Activated CD4-positive, alpha-beta T cell treated with anti-CD3 and anti-CD28 coated beads, Interleukin-2, amount 10 ng/mL, durations not matched to agents 7 days and 5 days (primary cell): ENCODE measurements around the gene CAPN2. TPM values are rescaled to one million over a fixed set of nuclear protein-coding genes. Genes with fewer than 3 reads are reported as not detected.

Experiments
- CTCF ChIA-PET: fragments of 350-600 bp; sonication (Branson Sonifier 250); formaldehyde crosslinking; loops from one replicate; lab custom pipeline; 2021; ENCODE audit warnings: antibody characterized with exemption; lab: Charles Lee
- POLR2A ChIA-PET: fragments of 350-600 bp; sonication (Branson Sonifier 250); formaldehyde crosslinking; loops from one replicate; lab custom pipeline; 2021; ENCODE audit warnings: antibody characterized with exemption; lab: Charles Lee
- DNase-seq: peaks from one replicate; pipeline ENCODE4 v3.0.0-alpha.2; 2020
- H3K27ac Mint-ChIP-seq: one replicate; pipeline ENCODE4 v1.8.0; 2021; ENCODE audit warnings: mild to moderate bottlenecking, moderate library complexity, mixed read lengths
- H3K27me3 Mint-ChIP-seq: one replicate; pipeline ENCODE4 v1.8.0; 2021; ENCODE audit warnings: mixed read lengths
- H3K36me3 Mint-ChIP-seq: one replicate; pipeline ENCODE4 v1.8.0; 2021; ENCODE audit warnings: low read depth, mixed read lengths
- H3K4me1 Mint-ChIP-seq: one replicate; pipeline ENCODE4 v1.8.0; 2021; ENCODE audit warnings: mixed read lengths
- H3K4me3 Mint-ChIP-seq: one replicate; pipeline ENCODE4 v1.8.0; 2021; ENCODE audit warnings: mild to moderate bottlenecking, moderate library complexity, mixed read lengths
- H3K9me3 Mint-ChIP-seq: one replicate; pipeline ENCODE4 v1.8.0; 2021; ENCODE audit warnings: mixed read lengths
- total RNA-seq, 2 experiments: library from RNA; stranded (reverse); gene quantifications; one replicate each; pipeline ENCODE4 v1.2.3, GENCODE V29; 2021

Gene CAPN2
- total RNA-seq, 2 experiments from 2014 or later: 206 to 207 TPM

- Mint-ChIP-seq H3K4me3 (no peak overlapping the region), H3K27me3 (peaks cover 27% of the 10 kb centered on the region), H3K9me3 (peaks cover 3% of the 10 kb centered on the region), H3K27ac (no peak overlapping the region), H3K4me1 (no peaks in the 10 kb centered on the region), H3K36me3 (peaks cover 2% of the 10 kb centered on the region)
- peak; percentile 67 for DNase-seq
- POLR2A ChIA-PET: no interaction called here
- CTCF ChIA-PET: interaction anchor here (0.7 to 1.5 kb wide), 3 partner anchors 11 to 550 kb away, joined by 3 to 6 read pairs (median 4); no protein-coding TSS in a partner anchor
Measured at GRCh38 chr1:223683586-223684487, 28.5 kb upstream of the CAPN2 start.

DNA sequence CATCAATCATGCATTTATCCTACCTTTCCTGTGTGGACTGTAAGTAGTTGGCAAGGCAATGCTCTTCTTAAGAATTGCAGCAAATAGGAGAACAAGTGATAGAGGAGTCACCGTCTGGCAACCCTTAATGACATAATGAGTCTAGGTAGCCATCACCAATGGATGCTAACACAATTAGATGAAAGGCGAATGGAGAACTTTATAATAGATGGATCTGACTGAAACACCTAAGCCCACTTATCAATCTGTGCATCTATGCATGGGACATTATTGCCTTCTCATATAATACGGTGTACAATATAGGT lies 27.9 kb upstream of the CAPN2 start:
- Mint-ChIP-seq H3K4me1 (no peaks in the 10 kb centered on the region), H3K9me3 (peaks cover 3% of the 10 kb centered on the region), H3K27ac (no peak overlapping the region), H3K4me3 (no peak overlapping the region), H3K36me3 (peaks cover 2% of the 10 kb centered on the region), H3K27me3 (peaks cover 27% of the 10 kb centered on the region)
- no peak for DNase-seq
- POLR2A ChIA-PET: no interaction called here
- CTCF ChIA-PET: interaction anchor here (0.7 kb wide), 1 partner anchor 12 kb away, joined by 4 read pairs; no protein-coding TSS in a partner anchor

DNA sequence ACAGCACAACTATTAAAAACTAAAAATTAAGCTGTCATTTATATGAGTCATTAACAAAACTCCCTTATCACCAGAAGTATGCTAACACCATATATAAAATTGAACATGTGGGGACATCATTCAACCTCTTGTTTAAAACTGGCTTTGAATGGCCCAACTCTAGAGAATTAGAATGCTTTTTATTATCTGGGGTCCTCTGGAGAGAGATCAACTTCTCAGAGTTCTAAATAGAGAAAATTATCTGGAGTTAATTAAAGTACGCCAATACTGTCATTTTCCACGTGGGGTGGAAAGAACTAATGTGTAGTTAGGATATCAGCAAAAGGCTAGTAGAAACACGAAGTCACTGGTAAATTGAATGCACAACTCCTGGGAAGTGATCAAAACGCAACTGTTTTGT lies 21.2 kb upstream of the CAPN2 start:
- CTCF ChIA-PET: interaction anchor here (1.2 kb wide), 1 partner anchor 79 kb away, joined by 3 read pairs; no protein-coding TSS in a partner anchor
- no peak overlapping the region for H3K4me3 Mint-ChIP-seq
- no peak overlapping the region for H3K27ac Mint-ChIP-seq
- H3K4me1 Mint-ChIP-seq: peaks cover 1% of the 10 kb centered on the region
- no peak for DNase-seq
- H3K9me3 Mint-ChIP-seq: peaks cover 3% of the 10 kb centered on the region
- H3K27me3 Mint-ChIP-seq: peaks cover 10% of the 10 kb centered on the region
- H3K36me3 Mint-ChIP-seq: peaks cover 2% of the 10 kb centered on the region
- POLR2A ChIA-PET: interaction anchor here (0.6 kb wide), 1 partner anchor 15 kb away, joined by 3 read pairs; no protein-coding TSS in a partner anchor

DNA sequence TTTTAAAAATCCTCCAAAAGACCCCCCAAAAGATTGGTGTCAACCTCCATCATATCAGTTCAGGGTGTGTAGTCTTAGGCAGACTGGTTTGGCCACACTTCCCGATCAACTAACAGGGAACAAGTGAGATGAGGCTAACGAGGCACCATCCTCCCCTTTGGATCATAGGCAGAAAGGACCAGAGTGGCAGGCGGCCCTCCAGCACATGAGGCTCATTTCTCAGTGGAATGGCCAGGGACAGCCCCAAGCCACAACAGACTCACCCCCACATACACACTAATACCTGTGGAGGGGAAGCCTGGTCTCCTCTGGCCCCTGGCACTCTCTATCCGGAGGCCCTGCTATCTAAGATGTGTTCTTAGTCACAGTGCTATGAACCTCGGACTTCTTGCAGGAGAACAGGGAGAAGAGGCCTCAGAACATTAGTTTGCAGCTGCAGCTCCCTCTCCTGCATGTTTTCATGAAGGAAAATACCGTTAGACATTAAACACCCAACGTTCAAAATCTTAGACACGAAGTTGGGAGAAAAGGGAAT lies 17.3 kb upstream of the CAPN2 start:
- no peak for DNase-seq
- POLR2A ChIA-PET: no interaction called here
- Mint-ChIP-seq H3K36me3 (no peaks in the 10 kb centered on the region), H3K9me3 (no peaks in the 10 kb centered on the region), H3K27ac (no peak overlapping the region), H3K4me1 (peaks cover 14% of the 10 kb centered on the region), H3K27me3 (peaks cover 3% of the 10 kb centered on the region), H3K4me3 (no peak overlapping the region)
- CTCF ChIA-PET: interaction anchor here (0.7 to 1.4 kb wide), 4 partner anchors 9 to 150 kb away, joined by 3 to 6 read pairs (median 4); partner anchors contain the start of gene TP53BP2

DNA sequence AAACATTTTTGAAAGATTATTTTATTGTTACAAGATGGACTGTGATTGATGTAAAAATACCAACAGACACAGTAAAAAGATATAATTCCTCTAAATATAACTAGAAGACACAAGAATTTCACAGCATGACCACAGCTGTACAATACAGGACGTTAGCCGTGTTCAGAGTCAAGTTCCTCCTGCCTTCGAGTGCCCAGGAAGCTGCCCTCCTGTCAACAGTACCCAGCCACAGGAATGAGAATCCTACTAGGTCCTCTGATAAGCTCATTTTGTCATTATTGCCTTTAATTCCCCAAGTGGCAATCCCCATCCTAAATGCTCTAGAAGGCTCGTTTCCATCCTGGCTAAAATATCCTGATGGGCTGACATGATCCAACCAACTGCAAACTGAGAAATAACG lies 16.4 kb upstream of the CAPN2 start:
- Mint-ChIP-seq H3K27me3 (peaks cover 3% of the 10 kb centered on the region), H3K36me3 (no peaks in the 10 kb centered on the region), H3K4me3 (no peak overlapping the region), H3K9me3 (no peaks in the 10 kb centered on the region), H3K27ac (no peak overlapping the region), H3K4me1 (peaks cover 17% of the 10 kb centered on the region)
- DNase-seq: no peak
- POLR2A ChIA-PET: no interaction called here
- CTCF ChIA-PET: interaction anchor here (0.6 to 1.4 kb wide), 7 partner anchors 10 to 748 kb away, joined by 3 to 6 read pairs (median 3); partner anchors contain the start of gene TP53BP2

DNA sequence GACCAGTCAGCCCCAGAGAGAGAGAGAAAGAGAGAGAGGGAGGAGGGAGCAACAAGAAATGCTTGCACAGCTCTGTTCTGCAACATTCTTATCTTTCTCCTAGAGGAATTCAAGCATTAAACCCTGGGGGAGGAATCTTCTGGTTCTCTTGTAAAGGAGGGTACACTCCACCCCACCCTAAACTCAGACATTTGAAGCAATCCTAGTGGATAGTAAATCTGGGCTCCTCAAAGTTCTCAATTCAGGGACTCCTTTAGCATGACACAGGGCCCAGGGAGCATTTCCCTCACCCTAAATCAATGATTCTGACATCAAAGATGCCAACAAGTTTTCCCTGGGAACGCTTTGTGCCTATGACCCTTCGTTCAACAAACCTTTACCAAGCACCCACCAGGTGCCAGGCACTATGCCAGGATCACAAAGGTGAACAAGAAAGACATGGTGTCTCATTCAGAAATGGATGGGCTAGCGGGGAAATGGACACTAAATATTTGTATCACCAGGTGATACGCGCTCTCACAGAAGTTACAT lies 11.9 kb upstream of the CAPN2 start:
- H3K9me3 Mint-ChIP-seq: no peaks in the 10 kb centered on the region
- H3K27ac Mint-ChIP-seq: no peak overlapping the region
- ChIA-PET POLR2A (no interaction called here), CTCF (interaction anchor here (0.9 to 5.2 kb wide), 6 partner anchors 16 to 406 kb away, joined by 3 to 43 read pairs (median 3); no protein-coding TSS in a partner anchor)
- H3K4me3 Mint-ChIP-seq: no peak overlapping the region
- H3K36me3 Mint-ChIP-seq: no peaks in the 10 kb centered on the region
- peaks cover 22% of the 10 kb centered on the region for H3K4me1 Mint-ChIP-seq
- DNase-seq: no peak
- H3K27me3 Mint-ChIP-seq: peaks cover 5% of the 10 kb centered on the region

GRCh38 chr1:223700942-223701637 lies 11.2 kb upstream of the CAPN2 start:
- Mint-ChIP-seq H3K9me3 (no peaks in the 10 kb centered on the region), H3K4me1 (peaks cover 22% of the 10 kb centered on the region), H3K27me3 (peaks cover 5% of the 10 kb centered on the region), H3K4me3 (no peak overlapping the region), H3K36me3 (no peaks in the 10 kb centered on the region), H3K27ac (no peak overlapping the region)
- no peak for DNase-seq
- ChIA-PET POLR2A (no interaction called here), CTCF (interaction anchor here (0.9 to 5.2 kb wide), 6 partner anchors 15 to 406 kb away, joined by 3 to 43 read pairs (median 3); no protein-coding TSS in a partner anchor)

- no peak overlapping the region for H3K4me3 Mint-ChIP-seq
- CTCF ChIA-PET: interaction anchor here (0.9 to 5.2 kb wide), 2 partner anchors 47 to 209 kb away, joined by 3 to 43 read pairs; no protein-coding TSS in a partner anchor
Measured at GRCh38 chr1:223702735-223703667, 9.3 kb upstream of the CAPN2 start.

DNA sequence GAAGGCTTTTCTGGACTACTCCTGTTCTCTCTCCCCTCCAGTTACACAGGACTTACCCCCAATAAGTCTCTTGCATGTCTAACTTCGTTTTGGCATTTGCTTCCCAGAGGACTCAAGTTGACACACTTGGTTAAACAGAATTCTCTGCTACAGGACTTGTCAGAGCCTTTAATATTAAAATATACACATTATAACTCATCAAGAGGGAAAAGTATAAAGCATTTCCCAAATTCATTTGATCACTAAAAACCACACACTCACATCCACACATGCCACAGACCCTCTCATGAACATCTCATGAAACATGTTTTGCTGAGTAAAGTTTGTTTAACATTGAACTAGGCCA lies 8.7 kb upstream of the CAPN2 start:
- ChIA-PET CTCF (interaction anchor here (0.7 kb wide), 1 partner anchor 45 kb away, joined by 3 read pairs; no protein-coding TSS in a partner anchor), POLR2A (no interaction called here)
- Mint-ChIP-seq H3K27me3 (peaks cover 5% of the 10 kb centered on the region), H3K36me3 (no peaks in the 10 kb centered on the region), H3K4me3 (no peak overlapping the region), H3K9me3 (no peaks in the 10 kb centered on the region), H3K4me1 (peaks cover 24% of the 10 kb centered on the region), H3K27ac (no peak overlapping the region)
- no peak for DNase-seq

More at GRCh38 chr1:223702735-223703667, 9.3 kb upstream of the CAPN2 start:
- no peak overlapping the region for H3K27ac Mint-ChIP-seq
- no peak for DNase-seq
- peaks cover 27% of the 10 kb centered on the region for H3K4me1 Mint-ChIP-seq
- no peaks in the 10 kb centered on the region for H3K36me3 Mint-ChIP-seq
- peaks cover 5% of the 10 kb centered on the region for H3K27me3 Mint-ChIP-seq
- H3K9me3 Mint-ChIP-seq: no peaks in the 10 kb centered on the region
- POLR2A ChIA-PET: no interaction called here

GRCh38 chr1:223704921-223705878 lies 7.1 kb upstream of the CAPN2 start:
- DNase-seq: no peak
- peaks cover 7% of the 10 kb centered on the region for H3K27me3 Mint-ChIP-seq
- ChIA-PET POLR2A (interaction anchor here (0.7 kb wide), 1 partner anchor 14 kb away, joined by 3 read pairs; no protein-coding TSS in a partner anchor), CTCF (interaction anchor here (0.7 to 3.7 kb wide), 4 partner anchors 7 to 153 kb away, joined by 3 to 21 read pairs (median 9); no protein-coding TSS in a partner anchor)
- H3K4me3 Mint-ChIP-seq: no peak overlapping the region
- H3K9me3 Mint-ChIP-seq: no peaks in the 10 kb centered on the region
- no peak overlapping the region for H3K27ac Mint-ChIP-seq
- H3K36me3 Mint-ChIP-seq: no peaks in the 10 kb centered on the region
- peaks cover 26% of the 10 kb centered on the region for H3K4me1 Mint-ChIP-seq
